ENCODE data around the gene ASIC1.

GRCh38 chr12:50070314-50071060 is 13.1 kb downstream of the ASIC1 start:
- peak; percentile 97 for TF ChIP-seq CTCF (conservative IDR thresholded peaks at IDR 0.05; ENCODE audit: low read length)
- TF ChIP-seq EZH2phosphoT487 (IDR thresholded peaks at IDR 0.05; ENCODE audit: borderline replicate concordance, low read depth, low read length): no peak

Measured in OCI-LY7 (cell line).